Raji (cell line): ENCODE data around the gene MLPH.

Source experiments
- POLR2A ChIP-seq: IDR thresholded peaks from 2 replicates; pipeline ENCODE4 v1.6.1; 2011; ENCODE audit warnings: low read depth, low read length, control low read depth; ENCODE audit not compliant: insufficient read depth

The MLPH gene, protein sequence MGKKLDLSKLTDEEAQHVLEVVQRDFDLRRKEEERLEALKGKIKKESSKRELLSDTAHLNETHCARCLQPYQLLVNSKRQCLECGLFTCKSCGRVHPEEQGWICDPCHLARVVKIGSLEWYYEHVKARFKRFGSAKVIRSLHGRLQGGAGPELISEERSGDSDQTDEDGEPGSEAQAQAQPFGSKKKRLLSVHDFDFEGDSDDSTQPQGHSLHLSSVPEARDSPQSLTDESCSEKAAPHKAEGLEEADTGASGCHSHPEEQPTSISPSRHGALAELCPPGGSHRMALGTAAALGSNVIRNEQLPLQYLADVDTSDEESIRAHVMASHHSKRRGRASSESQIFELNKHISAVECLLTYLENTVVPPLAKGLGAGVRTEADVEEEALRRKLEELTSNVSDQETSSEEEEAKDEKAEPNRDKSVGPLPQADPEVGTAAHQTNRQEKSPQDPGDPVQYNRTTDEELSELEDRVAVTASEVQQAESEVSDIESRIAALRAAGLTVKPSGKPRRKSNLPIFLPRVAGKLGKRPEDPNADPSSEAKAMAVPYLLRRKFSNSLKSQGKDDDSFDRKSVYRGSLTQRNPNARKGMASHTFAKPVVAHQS

DNA sequence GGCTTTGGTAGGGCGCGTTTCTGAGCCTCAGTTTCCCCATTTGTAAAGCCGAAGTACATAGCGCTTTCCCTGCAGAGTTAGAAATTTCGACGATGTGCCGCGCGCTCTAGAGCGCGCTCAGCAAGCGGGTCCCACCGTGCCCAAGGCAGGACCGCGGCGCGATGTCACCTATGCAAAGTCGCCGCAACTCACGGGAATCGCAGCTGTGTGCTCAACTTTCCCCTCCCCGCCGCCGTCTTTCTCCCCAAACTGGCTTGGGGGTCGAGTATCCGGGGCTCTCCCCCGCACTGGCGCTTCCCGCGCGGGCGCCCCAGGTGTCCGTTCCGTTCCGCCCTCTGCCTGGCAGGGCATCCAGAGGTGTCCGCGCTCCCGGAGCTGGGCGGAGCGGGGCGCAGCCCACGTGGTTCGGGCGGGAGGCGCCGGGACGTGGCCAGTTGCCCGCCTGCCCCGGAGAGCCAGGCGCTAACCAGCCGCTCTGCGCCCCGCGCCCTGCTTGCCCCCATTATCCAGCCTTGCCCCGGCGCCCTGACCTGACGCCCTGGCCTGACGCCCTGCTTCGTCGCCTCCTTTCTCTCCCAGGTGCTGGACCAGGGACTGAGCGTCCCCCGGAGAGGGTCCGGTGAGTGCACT, at the start of gene MLPH:
Gene MLPH (plus strand): TSS at position 433 of the 630 bp plus-strand sequence. CDS start 6,176 bp downstream, outside the sequence.
- no peak for TF ChIP-seq POLR2A

- TF ChIP-seq POLR2A = no peak
These were observed 49.5 kb upstream of the MLPH start for GRCh38 chr2:237437566-237437965.

DNA sequence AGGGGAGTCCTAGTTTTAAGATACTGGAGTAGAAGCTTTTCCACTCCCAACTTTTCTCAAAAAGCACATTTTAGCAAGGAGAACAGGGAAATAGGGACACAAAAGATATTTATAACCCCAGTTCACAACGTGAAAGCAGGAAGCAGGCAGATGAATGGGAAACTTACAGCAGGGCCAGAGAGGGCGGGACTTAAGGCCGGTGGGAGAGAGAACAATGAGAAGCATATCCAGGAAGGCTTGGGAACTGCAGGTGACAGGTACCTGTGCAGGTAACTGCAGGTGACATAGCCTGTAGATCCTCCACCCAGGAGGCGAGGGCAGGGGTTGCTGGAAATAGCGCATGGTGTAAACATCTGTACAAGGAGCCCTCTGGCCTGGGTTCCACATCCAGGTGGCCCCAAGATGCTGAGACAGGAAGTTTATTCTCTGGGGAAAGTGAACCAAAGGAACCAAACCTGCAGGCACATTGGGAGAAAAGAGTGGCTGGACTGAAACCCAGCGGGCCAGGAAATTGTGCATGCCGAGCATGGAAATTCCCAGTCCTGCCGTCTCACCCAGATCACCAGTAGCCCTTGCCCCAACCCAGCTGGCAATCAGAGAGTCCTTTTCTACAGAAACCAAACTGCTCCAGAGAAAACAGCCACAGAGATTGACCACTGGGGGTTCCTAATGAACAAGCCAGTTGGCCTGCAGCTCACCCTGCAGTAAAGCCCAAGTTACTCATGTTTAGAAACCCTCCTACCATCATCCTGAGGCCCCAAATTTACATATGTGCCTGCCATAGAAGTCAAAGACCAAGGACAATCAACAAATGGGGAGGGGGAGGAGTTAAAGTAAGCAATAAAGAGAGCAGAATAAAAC, 48.7 kb upstream of the MLPH start:
- no peak for TF ChIP-seq POLR2A

- TF ChIP-seq POLR2A = no peak
These were observed 46.2 kb upstream of the MLPH start for GRCh38 chr2:237440819-237441281.

DNA sequence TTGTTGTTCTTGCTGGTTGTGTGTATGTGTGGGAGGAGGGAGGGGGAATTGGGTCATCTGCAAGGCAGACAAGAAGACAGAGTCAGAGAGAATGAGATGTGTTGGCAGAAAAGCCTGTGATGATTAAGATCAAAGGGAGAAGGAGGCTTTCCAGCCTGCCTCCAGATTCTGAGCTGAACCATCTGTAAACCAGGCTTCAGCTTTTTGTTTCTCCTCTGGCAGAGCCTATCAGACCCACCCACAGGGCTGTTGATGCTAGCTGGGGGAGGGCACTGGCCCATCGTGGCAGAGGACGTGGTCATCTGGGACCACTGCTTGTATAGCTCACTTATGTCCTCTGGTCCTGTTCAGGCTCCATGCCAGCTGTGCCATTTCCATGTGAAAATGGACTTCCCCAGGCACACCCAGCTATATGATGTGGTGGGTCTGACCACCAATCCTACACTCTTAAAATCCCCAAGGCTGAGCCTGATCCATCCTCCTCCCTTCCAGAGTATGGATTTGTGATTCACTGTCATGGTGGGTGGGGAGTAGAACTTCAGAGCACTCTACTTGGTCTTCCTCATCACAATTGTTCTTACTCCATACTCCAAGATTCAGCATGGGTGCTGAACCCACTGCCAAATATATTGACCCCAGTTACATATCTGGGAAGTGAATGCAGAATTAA, 45.3 kb upstream of the MLPH start:
- TF ChIP-seq POLR2A = no peak

- TF ChIP-seq POLR2A = no peak
These were observed 43.0 kb upstream of the MLPH start for GRCh38 chr2:237444071-237444470.

DNA sequence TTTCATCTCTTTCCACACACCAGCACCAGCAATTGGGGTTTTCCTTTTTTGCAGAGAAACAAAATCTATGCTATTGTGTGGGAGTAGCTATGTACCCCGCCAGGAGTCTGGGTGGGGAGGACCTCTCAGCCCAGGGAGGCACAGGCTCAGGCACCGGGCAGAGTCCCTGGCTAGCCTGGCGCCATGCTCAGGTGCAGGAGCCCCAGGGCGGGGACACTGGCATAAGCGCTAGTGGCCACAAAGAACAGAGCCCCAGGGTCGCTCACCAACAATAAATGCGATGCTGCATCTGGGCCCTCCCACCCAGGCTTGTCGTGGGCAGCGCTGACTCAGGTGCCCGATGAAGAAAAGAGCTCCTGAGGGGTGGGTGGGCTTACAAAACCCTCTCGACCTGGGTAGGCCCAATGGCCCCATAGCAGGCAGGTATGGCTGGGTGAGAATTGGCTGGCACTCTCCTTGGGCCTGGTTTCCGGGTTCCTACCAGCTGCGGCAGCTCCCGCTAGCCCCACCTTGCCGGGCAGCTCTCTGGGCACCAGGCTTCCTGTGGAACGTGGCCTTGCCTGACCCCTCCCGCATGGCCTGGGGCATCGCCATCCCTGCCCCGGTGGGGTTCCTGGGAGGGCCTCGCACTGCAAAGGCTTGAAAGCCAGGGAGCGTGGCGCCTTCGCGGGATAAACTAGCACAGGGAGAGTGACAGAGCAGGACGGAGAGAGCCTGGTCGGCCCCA, 41.3 kb upstream of the MLPH start:
- TF ChIP-seq POLR2A = no peak

DNA sequence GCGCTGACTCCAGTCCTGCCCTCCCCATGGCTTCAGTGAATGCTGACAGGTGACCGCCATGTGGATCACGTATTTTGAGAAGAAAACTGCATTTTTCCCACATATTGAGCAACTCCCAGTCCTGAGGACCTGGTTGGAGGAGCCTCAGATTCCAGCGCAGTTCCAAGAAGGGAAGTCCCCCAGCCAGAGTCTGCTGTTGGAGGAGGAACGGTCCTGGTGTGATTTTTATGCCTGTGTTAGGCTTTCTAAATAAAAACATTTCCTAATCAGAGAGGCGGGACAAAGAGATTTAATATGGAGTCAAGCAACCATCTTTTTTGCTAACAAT, 40.7 kb upstream of the MLPH start:
- TF ChIP-seq POLR2A = no peak

GRCh38 chr2:237447496-237447895, 39.6 kb upstream of the MLPH start:
- TF ChIP-seq POLR2A = no peak

GRCh38 chr2:237448171-237448570, 38.9 kb upstream of the MLPH start:
- TF ChIP-seq POLR2A = no peak

DNA sequence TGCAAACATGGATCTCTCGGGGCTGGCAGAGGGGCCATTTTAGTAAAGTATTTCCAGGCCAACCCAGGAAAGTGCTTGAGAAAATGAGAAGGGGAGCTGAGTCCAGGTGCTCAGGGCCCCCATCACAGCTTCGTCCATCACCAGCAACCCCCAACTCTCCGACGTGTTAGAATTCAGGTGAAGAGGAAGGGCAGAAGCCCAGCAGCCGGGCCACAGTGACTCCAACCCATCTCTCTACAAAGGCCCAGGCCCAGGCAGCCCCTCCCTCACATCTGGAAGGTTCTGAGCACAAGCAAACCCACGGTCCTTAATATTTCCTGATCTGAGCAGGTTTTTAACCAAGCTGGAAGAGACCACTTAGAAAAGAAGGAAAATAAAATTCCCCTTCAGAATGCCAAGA, 38.4 kb upstream of the MLPH start:
- TF ChIP-seq POLR2A = no peak

GRCh38 chr2:237449193-237449881, 37.7 kb upstream of the MLPH start:
- no peak for TF ChIP-seq POLR2A

GRCh38 chr2:237450108-237450507, 36.9 kb upstream of the MLPH start:
- TF ChIP-seq POLR2A = no peak

DNA sequence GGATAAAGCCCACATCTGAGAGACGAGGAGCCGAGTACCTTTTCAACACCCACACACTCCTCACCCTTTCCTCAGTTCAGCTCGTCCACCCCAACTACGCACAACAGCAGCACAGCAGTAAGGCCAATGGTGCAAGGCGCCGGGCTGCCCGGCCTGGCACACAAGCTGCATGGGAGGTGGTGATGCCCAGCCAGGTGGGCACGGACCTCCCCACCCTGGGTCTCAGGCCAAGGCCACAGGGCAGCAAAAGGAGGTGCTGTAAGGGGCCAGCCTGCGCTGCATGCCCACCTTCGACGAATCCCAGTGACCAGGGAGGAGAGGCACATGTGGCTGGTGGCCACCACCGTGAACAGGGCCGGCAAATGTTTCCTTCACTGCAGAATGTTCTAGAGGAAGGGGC, 36.5 kb upstream of the MLPH start:
- TF ChIP-seq POLR2A = no peak
